Stimulated activated naive CD4-positive, alpha-beta T cell treated with Interleukin-2 at 50 U/mL for 16 hours (primary cell): ENCODE data around the gene ZNF462.
"Not testable (repeated sequence)": the region's sequence is repeated elsewhere in the genome, so short reads cannot be mapped to it uniquely, and the experiment has no call there.

Experiments used
- DNase-seq: peaks from one replicate; lab custom pipeline; 2025; lab: John Stamatoyannopoulos, UW

The ZNF462 gene

DNA sequence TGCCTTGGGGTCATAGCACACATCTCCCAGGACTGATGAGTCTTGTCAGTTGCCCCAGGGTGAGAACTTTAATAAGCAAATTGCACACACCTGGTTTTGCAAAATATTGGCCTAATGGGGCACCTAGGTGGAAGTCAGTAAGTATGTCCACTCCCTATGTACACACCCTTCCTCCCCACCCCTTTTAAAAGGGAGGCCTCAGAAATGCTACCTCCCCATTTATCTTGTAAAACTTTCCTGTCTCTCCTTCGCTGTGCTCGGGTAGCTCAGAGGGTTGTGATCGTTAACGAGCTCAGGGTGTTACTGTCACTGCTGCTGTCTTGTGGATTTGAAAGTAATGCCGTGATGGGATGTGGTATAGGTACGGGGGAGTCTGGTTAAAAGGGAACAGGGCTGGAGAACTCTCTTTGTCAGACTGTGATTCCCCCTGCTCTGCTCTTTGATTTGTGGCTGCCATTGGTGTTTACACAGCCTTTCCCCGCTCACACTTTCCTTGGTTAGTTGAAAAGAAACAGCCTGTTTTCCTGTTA is 26.2 kb downstream of the ZNF462 start:
- no peak for DNase-seq

DNA sequence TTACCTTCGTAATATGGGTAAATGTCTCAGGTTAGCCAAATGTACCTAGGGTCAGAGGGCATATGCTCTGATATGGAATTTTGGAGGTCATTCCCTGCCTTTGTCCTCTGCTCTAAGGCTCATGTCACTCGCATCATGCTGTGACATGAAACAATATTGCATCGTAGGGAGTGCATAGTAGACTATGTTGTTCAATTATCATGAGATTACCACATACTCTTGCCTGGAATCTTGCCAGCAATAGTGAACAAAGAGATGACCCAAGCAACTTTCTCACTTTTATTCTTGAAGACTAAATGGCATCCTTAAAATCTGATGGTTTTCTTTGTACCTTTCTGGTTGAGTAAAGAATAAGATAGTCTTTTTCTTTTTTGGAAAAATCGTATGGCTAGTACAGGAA is 27.6 kb downstream of the ZNF462 start:
- no peak for DNase-seq

DNA sequence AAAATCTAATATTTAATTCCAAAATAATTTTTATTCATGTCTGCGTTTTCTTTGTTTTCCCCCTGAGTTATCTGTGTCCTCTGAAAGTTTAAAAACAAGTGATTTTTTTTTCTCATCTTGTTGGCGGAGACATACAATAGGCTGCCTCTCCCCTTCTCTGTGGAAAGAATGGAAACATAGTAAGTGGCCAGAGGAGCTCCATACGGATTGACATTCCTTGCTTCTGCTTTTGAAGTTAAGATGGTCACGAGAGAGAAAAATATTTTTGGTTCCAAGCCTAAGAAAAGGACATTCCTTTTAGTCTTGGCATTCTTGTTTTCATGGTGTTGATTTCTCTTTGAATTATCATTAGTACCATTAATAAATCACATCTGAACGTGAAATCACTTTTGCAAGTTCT is 28.3 kb downstream of the ZNF462 start:
- no peak for DNase-seq

DNA sequence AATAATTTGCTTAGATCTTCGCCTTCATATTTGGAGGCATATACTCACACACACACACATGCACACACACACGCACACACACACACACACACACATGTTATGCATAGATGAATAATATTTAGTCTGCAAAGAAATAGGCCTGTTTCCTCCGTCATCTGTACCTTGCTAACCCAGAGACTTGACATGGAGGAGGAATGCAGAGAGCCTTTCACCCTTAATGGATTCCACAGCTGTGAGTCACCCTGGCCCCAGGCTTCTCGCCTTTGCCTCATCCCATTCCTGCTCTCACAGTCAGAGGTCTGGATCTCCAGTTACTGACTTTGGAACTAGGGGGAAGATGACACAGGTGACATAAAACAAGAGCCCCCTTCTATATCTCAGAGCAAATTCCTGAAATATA is 29.7 kb downstream of the ZNF462 start:
- DNase-seq, result no peak

DNA sequence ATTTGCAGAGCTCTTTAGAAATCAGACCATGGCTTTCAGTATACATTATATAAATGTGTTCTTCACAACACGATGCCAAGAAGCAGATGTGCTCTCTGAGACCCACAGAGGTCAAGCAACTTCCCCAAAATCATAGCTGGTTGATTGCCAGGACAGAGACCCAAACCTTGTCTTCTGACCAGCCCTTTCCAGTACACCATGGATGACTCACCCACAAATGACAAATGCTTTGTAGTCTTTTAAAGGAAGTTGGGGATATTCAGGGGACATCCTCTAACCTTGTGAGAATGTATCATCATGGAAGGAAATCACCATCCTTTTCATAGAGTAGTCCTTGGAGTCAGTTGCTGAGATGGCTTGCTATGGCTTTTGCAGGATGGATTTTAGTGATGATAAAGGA is 30.1 kb downstream of the ZNF462 start:
- DNase-seq, result no peak

DNA sequence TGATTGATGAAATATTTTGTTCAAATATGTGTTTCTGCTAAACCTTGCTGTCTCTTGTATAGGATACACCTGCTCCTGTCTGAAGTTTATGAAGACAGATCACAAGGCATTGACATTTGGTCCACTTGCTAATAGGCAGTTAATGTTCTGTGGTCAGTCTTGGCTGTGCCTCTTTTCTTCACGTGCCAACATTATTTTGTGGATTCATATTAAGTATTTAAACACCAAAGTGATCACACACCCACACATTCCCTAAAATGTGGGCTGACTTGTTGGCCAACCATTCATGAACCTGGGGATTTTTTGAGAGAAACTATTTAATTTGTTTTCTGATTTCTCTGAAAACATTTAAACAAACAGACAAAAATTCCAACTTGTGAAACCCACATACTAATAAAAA is 33.7 kb downstream of the ZNF462 start:
- DNase-seq, result no peak

DNA sequence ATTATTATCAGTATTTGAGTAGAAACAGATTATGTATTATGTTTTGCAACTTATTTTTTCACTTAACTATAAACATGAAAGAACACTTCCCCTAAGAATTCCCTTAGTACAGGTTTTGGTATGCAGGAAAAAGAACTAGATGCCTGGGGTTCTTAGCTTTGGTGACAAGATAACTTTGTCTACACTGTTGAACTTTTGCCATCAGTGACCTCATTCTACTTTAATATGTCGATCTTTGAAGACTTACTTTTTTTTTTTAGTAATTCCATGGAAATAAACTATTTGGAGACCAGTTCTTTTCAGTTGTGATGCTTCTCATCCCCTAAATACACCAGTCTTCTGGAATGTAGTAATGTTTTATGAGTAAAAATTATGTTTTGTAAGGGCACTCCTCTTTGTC is 34.3 kb downstream of the ZNF462 start:
- DNase-seq, result no peak

DNA sequence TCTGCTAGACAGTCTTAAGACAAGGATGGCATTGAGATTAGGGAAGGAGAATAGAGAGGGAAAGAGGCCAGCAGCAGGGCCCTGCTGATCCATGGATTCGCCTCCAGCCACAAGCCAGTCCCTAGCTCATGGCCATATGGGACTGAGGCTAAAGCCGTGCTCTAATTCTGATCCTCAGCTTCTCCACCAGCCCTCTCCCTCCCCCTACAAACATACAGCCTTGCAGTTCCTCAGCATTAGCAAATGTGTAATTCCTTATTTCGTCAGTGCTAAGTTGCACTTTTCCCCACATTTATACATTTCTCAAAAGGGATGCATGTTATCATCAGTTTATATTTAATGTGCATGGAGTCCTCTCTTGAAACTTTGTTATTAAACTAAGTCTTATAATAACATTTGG is 34.8 kb downstream of the ZNF462 start:
- no peak for DNase-seq

DNA sequence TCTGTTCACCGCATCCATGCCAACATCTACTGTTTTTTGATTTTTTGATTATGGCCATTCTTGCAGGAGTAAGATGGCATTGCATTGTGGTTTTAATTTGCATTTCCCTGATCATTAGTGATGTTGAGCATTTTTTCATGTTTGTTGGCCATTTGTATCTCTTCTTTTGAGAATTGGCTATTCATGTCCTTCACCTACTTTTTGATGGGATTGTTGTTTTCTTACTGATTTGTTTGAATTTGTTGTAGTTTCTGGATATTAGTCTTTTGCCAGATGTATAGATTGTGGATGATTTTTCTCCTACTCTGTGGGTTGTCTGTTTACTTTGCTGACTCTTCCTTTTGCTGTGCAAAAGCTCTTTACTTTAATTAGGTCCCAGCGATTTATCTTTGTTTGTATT is 37.6 kb downstream of the ZNF462 start:
- DNase-seq, result not testable (repeated sequence)

DNA sequence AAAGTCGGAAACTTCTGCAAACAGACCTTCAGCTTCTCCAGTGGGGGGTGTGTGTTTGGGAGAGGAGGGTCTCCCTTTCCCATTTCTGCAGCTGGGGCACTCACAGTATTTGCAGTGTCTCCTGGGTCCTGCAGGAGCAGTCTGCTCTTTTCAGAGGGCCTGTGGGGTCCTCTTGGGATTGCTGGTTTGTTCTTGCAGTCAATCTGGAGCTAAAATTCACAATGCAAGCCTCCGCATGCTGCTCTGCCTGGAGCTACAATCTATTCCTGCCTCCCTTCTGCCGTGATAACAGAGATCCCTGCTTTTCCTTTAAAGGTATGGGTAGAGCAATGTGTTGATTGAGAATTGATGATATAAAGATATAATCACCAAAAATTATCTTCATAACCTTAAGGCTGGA is 43.2 kb downstream of the ZNF462 start:
- no peak for DNase-seq

DNA sequence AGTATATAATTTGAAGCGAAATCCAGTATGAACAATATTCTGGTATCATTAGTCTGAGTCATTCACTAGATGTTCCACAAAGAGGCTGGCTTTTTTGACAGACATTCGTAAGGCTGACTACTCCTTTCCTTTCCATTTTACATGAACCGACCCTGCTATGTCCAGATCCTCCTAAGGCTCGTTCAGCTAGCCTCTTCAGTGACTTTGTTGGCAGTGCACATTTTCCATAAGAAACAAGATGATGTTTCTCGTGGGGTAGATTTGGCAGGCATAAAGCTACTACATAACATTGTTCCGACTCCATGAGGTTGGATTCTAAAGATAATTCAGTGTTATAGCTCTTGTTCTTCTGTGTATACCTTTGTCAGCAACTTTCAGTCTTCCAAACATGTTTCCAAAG is 49.0 kb downstream of the ZNF462 start:
- no peak for DNase-seq

DNA sequence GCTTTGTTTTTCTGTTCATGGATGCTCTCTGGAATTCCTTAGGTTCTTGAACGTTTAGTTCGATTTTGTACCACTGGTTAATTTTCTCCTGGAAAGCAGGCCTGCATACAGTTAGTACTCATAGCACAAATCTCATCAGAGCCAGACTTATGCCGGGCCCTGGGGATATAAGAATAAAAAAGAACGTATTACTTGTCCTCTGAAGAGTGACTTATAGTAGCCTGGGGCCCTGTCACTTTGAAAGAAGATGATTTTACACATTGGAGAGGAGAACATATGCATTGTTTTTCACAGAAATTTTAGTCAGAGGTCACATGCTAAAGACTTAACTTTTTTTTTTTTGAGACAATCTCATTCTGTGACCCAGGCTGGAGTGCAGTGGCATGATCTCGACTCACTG is 50.3 kb downstream of the ZNF462 start:
- DNase-seq, result no peak

DNA sequence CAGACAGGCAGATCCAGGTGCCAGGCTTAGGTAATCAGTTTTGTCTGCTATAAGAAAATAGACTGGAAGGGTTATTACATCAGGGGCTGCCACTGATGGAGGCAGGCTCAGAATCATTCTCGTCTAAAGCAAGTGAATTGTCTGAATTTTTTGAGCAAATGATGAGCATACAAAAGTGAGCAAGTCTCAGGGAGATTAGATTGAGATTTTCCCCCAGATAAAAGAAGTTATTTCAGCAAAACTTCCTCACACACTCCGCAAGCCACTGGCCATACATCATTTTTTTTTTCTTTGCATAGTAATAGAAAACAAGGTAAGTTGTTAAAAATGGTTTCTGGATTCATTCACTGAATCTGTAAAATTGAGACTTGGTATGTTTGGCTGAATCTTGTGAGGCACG is 52.9 kb downstream of the ZNF462 start:
- DNase-seq, result no peak

DNA sequence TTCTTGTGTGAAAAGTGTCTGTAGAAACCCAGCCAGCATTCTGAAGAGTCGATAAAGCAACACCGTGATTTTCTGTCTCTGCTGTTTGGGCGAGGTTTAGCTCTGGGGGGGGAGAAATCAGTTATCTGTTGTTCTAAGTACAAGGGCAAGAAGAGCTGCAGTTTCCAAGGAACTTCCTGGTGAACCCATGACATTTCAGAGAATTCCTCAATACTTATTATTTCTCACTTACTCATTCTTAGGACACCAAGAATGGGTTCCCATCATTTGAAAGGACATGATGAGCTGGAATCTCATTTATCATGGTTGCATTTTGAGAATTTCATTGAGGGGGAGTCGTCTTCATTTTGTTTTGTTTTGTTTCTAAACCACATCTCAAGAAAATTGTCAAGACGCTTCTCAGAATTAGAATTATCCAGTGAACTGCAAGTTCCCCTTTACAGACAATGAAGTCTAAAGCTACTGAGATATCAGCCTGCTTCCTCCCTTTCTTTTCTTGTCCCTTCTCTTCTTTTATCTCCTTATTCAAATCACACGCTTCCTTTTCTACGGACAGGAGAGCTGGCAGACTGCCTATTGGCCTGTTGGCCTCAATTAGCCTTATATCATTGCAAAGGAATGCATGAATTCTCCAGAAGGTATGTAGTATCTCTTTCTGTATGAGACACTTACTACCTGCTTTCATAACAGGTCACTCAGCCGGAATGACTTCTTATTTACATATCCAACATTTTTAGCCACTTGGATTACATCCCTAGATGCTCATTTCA is 53.7 kb downstream of the ZNF462 start:
- no peak for DNase-seq

DNA sequence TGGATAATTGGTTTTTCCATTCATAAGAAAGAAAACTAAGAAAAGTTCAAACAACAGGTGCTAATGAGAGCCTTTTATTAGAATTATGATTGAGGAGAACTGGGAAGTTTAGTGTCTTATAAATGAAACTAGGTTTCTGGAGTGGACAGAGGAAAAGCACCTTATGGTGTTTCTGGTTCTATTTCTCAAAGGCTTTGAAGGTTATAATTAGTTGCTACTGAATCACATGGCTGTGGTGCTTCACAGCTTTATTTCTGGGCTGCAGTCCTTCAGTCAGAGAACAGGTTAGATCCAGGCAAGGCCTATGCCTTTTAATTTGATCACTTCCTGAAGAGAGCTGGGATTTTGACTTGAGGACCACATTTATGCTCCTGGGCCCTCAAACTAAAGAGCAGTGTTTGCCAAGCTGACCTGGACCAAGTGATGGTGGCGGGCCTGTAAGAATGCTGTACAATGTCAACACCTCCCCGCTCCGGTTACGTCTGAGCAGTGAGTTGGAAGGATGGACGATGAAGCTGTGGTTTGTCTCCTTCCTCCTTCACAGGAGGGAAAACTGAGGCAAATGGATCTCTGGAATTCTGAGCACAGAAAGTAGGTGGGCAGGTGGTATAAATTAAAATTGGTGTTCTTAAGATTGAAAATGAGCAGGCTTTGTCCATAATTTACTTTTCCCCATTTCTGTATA is 56.0 kb downstream of the ZNF462 start:
- DNase-seq, result no peak

DNA sequence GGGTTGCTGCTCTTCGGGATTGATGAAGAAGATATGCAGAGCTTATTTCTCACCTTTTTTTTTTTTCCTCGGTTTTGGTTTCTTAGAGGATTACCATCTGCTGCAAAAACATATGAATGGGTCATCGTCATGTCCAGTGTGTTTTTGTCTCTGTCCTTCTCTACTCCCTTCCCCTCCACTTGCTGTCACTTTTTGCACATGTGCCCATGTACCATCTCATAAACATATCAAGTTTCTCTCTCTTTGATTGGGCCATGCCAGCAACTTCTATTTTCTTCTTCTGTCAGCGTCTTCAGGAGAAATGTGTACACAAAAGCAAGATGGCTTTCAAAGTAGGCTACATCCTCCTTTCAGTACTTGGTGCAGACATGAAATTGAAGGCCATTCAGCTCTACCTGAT is 57.1 kb downstream of the ZNF462 start:
- no peak for DNase-seq

DNA sequence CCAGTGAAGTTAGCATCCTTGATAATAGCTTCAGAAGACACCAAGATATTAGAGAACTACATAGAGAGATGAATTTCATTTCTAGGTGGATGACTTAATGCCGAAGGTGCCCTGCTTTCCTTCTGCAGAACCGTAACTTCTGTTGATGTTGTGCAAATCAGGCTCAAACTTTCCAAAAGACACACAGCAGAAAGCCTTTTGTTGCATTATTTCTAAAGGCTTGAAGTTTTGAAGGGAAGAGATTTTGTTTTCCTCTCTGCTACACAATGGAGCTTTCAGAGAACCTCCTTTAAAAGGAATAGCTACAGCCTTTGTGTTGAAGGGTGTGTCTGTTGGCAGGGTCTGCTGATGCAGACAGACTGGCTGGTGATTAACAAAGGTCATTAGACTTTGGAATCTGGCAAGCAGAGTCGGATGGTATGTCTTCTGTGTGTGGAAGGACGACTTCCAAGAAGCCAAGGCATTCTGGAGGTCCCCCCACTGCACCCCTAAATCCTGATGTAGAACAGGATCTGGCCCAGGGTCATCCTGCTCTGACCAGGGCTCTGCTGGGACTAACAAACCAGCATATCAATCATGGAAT is 57.8 kb downstream of the ZNF462 start:
- no peak for DNase-seq

DNA sequence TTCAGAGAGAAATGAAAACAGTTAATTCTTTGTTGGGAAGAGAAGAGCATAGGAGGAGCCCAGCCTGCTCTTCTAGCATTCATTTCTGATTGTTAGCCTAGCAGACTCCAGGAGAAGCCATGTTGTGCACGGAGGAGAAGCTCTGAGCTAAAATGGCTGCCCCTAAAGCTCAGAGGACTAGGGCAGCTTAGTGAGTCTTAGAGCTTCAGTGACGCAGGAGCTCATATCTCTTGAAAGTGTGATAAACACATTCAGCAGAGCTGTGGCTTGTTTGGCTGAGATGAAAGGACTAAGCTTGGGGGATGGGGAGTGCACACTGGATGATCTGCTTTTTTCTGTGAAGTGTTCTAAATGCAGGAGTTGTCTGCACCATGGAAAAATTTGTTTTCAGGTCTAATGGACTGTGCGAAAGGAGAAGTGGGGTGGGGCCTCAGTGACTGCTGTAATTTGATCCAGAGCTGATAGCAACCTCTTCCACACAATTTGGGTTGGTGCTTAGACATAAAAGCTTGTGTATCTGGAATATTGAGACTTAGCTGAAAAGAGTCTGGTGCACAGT is 58.5 kb downstream of the ZNF462 start:
- DNase-seq, result no peak

DNA sequence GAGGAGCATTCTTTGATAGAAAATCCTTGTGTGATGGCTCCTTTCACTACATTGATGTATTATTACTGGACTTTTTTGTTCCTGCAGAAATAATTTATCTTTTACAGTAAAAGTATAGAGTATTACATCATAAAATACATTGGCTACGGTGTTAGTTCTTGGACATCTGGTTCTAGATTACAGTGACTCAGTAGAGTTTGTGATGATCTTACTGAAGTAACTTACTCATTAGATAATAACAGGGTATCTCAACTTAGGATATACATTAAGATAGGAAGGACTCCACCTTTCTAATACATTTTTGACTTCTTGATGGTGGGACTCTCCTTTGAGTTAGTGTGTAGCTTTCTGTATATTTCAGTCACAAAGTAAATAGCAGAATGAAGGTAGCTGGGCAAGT is 59.1 kb downstream of the ZNF462 start:
- no peak for DNase-seq

DNA sequence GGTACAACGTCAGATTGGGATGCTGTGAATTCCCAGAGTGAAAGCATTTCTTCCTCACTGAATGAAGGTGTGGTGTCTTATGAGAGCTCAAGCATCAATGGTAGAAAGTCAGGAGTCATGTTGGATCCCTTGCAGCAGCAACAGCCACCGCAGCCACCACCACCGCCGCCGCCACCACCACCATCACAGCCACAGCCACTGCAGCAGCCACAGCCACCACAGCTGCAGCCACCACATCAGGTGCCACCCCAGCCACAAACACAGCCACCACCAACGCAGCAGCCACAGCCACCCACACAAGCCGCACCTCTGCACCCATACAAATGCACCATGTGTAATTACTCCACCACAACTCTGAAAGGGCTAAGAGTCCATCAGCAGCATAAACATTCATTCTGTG is 62.4 kb downstream of the ZNF462 start:
- no peak for DNase-seq

DNA sequence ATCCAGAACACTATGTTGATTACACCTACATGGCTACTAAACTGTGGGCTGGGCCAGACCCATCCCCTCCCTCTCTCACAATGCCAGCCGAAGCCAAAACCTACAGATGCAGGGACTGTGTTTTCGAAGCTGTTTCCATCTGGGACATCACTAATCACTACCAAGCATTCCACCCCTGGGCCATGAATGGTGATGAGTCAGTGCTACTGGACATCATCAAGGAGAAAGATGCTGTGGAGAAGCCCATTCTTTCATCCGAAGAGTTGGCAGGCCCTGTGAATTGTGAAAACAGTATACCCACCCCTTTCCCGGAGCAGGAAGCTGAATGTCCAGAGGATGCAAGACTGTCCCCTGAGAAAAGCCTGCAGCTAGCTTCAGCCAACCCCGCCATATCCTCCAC is 65.0 kb downstream of the ZNF462 start:
- DNase-seq, result no peak

DNA sequence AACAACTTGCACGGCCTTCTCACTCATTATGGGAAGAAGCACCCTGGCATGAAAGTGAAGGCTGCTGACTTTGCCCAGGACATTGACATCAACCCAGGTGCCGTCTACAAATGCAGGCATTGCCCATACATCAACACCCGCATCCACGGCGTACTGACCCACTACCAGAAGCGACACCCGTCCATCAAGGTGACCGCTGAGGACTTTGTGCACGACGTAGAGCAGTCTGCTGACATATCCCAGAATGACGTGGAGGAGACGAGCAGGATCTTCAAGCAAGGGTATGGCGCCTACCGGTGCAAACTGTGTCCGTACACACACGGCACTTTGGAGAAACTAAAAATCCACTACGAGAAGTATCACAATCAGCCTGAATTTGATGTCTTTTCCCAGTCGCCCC is 65.4 kb downstream of the ZNF462 start:
- DNase-seq, result no peak
